Breast epithelium (tissue), 3 donors: Measurements from ENCODE around the gene CYSTM1.

Source experiments
- POLR2A ChIP-seq: fragments of 450-650 bp; IDR thresholded peaks from one replicate; pipeline ENCODE4 v1.6.1; 2016; ENCODE audit warnings: antibody characterized with exemption, mild to moderate bottlenecking, moderate library complexity
- TF ChIP-seq, protein P1 (sequence below), 3 donors: fragments of 450-650 bp; IDR thresholded peaks; one replicate each; pipeline ENCODE4 v1.5.1; 2016 to 2017; ENCODE audit warnings: antibody characterized with exemption in 3 of 3, mild to moderate bottlenecking in 3 of 3, moderate library complexity in 3 of 3

DNA sequence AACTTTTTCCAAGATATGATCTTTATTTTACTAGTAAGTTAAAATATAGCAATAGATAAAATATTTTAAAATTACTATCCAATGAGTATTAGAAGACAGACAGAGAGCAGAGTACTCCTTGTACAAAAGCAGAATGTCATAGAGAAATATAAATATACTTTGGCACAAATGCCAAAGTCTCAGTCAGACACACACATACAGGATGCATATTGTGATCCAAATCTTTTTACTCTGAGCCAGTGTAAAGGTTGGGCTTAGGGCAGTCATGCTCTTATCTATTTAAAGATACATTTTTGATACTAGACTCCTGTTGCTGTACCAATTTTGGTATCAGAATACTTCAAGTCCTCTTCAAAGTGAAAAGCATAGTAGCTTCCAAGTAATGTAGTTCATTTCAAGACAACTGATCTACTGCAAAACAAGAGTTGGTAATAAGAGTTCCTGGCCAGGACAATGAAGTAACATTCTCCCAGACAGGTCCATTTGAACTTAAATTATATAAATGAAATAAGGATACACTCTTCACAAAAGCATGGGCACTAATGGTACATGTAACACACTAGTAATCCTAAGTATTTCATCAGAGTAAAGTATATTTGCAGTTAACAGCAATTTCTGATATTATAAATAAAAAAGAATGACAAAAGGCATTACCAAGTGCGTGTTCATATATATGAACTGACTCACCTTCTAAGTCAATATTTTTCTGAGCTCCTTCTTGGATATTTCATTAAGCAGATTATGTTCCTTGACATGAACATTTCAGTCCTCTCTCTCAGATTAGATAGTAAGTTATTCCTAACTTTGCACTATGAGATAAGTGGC is 117.4 kb downstream of the CYSTM1 start:
- TF ChIP-seq, protein P1, sequence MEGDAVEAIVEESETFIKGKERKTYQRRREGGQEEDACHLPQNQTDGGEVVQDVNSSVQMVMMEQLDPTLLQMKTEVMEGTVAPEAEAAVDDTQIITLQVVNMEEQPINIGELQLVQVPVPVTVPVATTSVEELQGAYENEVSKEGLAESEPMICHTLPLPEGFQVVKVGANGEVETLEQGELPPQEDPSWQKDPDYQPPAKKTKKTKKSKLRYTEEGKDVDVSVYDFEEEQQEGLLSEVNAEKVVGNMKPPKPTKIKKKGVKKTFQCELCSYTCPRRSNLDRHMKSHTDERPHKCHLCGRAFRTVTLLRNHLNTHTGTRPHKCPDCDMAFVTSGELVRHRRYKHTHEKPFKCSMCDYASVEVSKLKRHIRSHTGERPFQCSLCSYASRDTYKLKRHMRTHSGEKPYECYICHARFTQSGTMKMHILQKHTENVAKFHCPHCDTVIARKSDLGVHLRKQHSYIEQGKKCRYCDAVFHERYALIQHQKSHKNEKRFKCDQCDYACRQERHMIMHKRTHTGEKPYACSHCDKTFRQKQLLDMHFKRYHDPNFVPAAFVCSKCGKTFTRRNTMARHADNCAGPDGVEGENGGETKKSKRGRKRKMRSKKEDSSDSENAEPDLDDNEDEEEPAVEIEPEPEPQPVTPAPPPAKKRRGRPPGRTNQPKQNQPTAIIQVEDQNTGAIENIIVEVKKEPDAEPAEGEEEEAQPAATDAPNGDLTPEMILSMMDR (IDR thresholded peaks at IDR 0.05), result no peak
- no peak for TF ChIP-seq POLR2A
